Stimulated activated naive CD8-positive, alpha-beta T cell treated with anti-CD3 and anti-CD28 coated beads, Interleukin-15, amount 100 ng/mL, for 72 hours (primary cell): Measurements from ENCODE around the gene IL22.

ENCODE experiments used
- ATAC-seq: fragments of 150-1000 bp; cut with Tn5 transposase; 2 replicates; pipeline ENCODE4 v1.10.0; 2021; ENCODE audit warnings: mild to moderate bottlenecking, moderate library complexity
- DNase-seq, 2 donors: peaks; one replicate each; pipeline ENCODE4 v3.0.0; 2021 to 2022
- H3K27ac Mint-ChIP-seq, 2 donors: one replicate each; pipeline ENCODE4 v1.8.0; 2022; ENCODE audit warnings: mild to moderate bottlenecking in 2 of 2, mixed read lengths in 2 of 2, moderate library complexity in 2 of 2
- H3K27me3 Mint-ChIP-seq: one replicate; pipeline ENCODE4 v1.8.0; 2022; ENCODE audit warnings: mixed read lengths
- H3K4me1 Mint-ChIP-seq: one replicate; pipeline ENCODE4 v1.8.0; 2022; ENCODE audit warnings: mild to moderate bottlenecking, mixed read lengths
- H3K4me3 Mint-ChIP-seq, 2 donors: one replicate each; pipeline ENCODE4 v1.8.0; 2022; ENCODE audit warnings: mild to moderate bottlenecking in 2 of 2, mixed read lengths in 2 of 2, moderate library complexity in 1 of 2
- H3K9me3 Mint-ChIP-seq, 2 donors: one replicate each; pipeline ENCODE4 v1.8.0; 2022; ENCODE audit warnings: mixed read lengths in 2 of 2

IL22 gene, protein sequence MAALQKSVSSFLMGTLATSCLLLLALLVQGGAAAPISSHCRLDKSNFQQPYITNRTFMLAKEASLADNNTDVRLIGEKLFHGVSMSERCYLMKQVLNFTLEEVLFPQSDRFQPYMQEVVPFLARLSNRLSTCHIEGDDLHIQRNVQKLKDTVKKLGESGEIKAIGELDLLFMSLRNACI

GRCh38 chr12:68253504-68253903 is at the start of gene IL22:
TSS of gene IL22 (minus strand) at chr12:68253604. CDS start at chr12:68253448, 156 bp downstream.
- Mint-ChIP-seq H3K27me3 (peaks cover 45% of the 10 kb centered on the region), H3K4me3 (no peak within 1 kb of the TSS), H3K27ac (no peak within 1 kb of the TSS), H3K4me1 (peaks cover 16% of the 10 kb centered on the region), H3K9me3 (peaks cover 0 to 7% of the 10 kb centered on the region in 2 donors)
- DNase-seq = no peak
- no peak for ATAC-seq

GRCh38 chr12:68297929-68298328 is 44.5 kb upstream of the IL22 start:
- no peak overlapping the region for H3K4me3 Mint-ChIP-seq
- DNase-seq = no peak
- no peaks in the 10 kb centered on the region for H3K27me3 Mint-ChIP-seq
- no peak overlapping the region for H3K27ac Mint-ChIP-seq
- no peak for ATAC-seq
- H3K4me1 Mint-ChIP-seq = peaks cover 21% of the 10 kb centered on the region
- peaks cover 16 to 18% of the 10 kb centered on the region in 2 donors for H3K9me3 Mint-ChIP-seq

DNA sequence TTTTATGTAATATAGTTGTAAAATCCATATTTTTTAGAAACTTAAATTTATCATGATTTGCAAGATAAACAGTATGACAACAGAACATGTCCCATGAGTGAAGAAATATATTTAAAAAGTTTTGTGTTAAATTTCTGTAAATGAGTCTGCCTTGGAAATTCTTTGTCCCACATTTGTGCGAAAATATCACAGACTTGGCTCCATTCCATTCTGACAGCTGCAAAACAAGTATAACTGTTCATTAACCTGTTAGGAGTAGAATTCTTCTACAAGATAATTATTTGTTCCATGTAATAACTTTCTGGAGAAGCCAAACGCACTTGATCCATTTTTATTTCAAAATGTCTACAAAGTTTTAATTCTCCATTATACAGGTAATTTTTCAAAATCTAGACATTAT is 40.8 kb upstream of the IL22 start:
- Mint-ChIP-seq H3K27me3 (no peaks in the 10 kb centered on the region), H3K4me3 (no peak overlapping the region), H3K4me1 (peaks cover 41% of the 10 kb centered on the region), H3K27ac (no peak overlapping the region), H3K9me3 (peaks cover 1 to 5% of the 10 kb centered on the region in 2 donors)
- DNase-seq (no peak), ATAC-seq (no peak)

GRCh38 chr12:68293347-68293746 is 39.9 kb upstream of the IL22 start:
- ATAC-seq = peak; percentile 19
- no peak overlapping the region for H3K4me3 Mint-ChIP-seq
- H3K9me3 Mint-ChIP-seq = no peaks in the 10 kb centered on the region
- peaks cover 32% of the 10 kb centered on the region for H3K4me1 Mint-ChIP-seq
- no peak for DNase-seq
- H3K27me3 Mint-ChIP-seq = no peaks in the 10 kb centered on the region
- no peak overlapping the region for H3K27ac Mint-ChIP-seq

DNA sequence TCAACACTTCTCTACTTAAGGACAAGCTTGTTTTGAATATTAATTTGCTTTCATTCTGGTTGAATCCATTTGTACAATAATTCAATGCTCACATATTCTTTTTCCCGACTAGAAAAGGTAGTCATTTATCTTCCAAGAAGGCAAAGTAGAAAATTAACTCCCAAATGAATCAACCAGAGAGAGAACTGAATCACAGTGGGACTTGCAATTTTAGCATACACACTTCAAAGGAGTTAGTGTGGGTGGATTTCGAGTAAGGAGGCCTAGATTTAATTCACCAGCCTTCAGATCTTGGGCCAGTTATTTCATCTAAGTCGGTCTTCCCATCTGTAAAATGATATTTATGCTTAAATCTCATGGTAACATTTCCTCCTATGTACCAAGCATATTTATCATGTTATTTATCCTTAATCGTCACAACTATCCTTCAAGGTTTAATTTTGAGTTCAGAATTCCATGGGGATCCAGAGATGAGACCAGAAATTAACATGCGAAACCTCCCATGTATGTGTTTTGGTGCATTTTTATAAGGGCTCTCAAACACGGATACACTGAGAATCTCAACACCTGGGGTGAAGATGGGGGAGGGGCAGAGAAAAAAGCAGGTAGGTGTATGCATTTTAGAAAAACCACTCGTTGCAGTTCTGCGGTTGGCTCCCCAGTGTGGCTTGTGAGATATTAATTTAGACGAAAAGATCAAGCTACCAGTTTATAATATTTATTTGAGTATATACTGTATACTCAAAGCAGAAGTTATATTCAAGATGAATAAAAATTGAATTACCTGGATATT is 38.9 kb upstream of the IL22 start:
- Mint-ChIP-seq H3K27me3 (no peaks in the 10 kb centered on the region), H3K27ac (no peak overlapping the region), H3K4me1 (peaks cover 32% of the 10 kb centered on the region), H3K4me3 (no peak overlapping the region), H3K9me3 (no peaks in the 10 kb centered on the region)
- ATAC-seq = peak; percentile 21
- no peak for DNase-seq

DNA sequence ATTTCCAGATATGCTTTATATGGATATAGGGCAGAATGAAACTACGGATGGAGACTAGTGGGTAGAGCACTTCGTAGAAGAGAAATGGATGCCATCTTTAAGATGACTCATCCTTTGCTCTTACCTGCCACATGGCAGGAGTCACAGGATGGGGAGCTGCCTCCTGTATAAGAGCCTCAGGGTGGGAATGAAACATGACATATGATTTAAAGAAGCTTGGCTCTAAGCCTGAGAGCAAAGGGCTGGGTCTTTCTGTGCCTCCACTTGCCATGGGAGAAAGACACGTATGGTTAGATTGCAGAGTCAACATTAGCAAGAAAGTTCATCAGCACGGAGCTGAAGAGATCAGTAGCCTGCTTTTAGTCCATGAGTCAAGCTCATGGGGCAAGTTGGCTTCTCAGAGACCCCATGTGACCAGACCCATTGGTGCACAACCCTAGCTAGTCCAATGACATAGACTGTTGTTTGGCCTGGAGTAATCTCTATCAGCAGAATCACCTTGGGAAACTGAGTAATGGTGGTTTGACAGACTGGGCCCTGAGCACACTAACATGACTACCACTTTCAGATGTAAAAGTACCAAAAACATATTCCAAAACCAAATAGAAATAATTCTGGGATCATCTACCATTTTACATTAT is 38.1 kb upstream of the IL22 start:
- Mint-ChIP-seq H3K27me3 (no peaks in the 10 kb centered on the region), H3K4me1 (peaks cover 38% of the 10 kb centered on the region), H3K4me3 (peak overlapping the region in 1 of 2 donors; percentile 2), H3K27ac (no peak overlapping the region), H3K9me3 (no peaks in the 10 kb centered on the region)
- DNase-seq (no peak), ATAC-seq (no peak)

DNA sequence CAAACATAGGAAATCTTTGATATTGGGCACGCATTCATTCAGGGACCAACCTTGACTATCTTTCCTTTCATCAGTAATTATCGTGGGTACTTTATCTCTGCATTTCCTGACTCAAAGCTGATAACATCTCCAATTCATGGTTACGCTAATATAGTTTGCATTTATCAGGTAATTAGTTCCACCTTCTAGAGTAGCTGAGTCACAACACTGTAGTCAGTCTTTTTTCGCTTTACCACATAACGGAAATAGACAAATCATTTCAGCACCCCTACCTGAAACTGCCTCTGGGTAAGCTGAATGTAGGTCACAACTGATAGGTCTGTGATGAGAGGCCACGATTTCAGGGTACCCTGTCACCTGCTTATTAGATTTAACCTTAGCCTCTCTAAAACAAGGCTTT is 36.7 kb upstream of the IL22 start:
- Mint-ChIP-seq H3K4me3 (peak overlapping the region in 1 of 2 donors; percentile 33), H3K27me3 (no peaks in the 10 kb centered on the region), H3K27ac (no peak overlapping the region), H3K9me3 (no peaks in the 10 kb centered on the region), H3K4me1 (peaks cover 38% of the 10 kb centered on the region)
- peak; percentile 99 for ATAC-seq
- DNase-seq = peak in 1 of 2 donors; percentile 60

GRCh38 chr12:68287106-68287505 is 33.7 kb upstream of the IL22 start:
- DNase-seq (no peak), ATAC-seq (no peak)
- no peak overlapping the region for H3K4me3 Mint-ChIP-seq
- no peaks in the 10 kb centered on the region for H3K27me3 Mint-ChIP-seq
- H3K27ac Mint-ChIP-seq = no peak overlapping the region
- no peaks in the 10 kb centered on the region for H3K9me3 Mint-ChIP-seq
- peaks cover 39% of the 10 kb centered on the region for H3K4me1 Mint-ChIP-seq

DNA sequence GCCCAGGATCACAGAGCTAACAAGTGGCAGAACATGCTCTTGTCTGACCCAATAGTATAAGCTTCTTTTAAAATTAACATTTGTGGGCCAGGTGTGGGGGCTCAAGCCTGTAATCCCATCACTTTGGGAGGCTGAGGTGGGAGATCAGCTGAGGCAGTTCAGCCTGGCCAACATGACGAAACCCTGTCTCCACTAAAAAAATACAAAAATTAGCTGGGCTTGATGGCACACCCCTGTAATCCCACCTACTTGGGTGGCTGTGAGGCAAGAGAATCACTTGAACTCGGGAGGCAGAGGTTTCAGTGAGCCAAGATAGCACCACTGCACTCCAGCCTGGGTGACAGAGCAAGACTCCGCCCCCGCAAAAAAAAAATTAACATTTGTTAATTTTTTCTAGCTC is 33.0 kb upstream of the IL22 start:
- H3K4me1 Mint-ChIP-seq = peaks cover 39% of the 10 kb centered on the region
- no peak for ATAC-seq

DNA sequence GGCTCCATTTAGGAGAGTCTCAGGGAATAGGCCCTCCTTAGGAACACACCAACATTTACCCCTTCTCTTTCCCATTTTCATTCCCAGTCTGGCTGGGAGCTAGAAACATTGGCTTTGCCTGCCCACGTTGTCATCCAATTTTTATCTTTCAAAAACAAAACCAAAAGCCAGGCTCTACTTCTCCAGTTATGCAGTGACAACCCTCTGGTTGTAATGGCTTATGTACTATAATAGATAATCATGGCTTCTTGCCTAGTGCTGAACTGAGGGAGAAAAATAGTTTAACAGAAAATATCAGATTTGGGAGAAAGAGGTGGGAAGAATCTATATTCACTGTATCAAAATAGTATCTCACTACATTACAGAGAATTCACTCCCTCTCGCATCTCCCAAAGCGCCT is 32.1 kb upstream of the IL22 start:
- no peak overlapping the region for H3K27ac Mint-ChIP-seq
- no peak for DNase-seq
- peaks cover 39% of the 10 kb centered on the region for H3K4me1 Mint-ChIP-seq
- no peaks in the 10 kb centered on the region for H3K9me3 Mint-ChIP-seq
- no peaks in the 10 kb centered on the region for H3K27me3 Mint-ChIP-seq
- no peak for ATAC-seq
- no peak overlapping the region for H3K4me3 Mint-ChIP-seq

More for the DNA sequence above, 33.0 kb upstream of the IL22 start:
- no peak overlapping the region for H3K4me3 Mint-ChIP-seq
- no peak for DNase-seq
- no peaks in the 10 kb centered on the region for H3K9me3 Mint-ChIP-seq
- H3K27ac Mint-ChIP-seq = no peak overlapping the region
- no peaks in the 10 kb centered on the region for H3K27me3 Mint-ChIP-seq

- no peak for DNase-seq
- ATAC-seq = peak; percentile 64
- peak overlapping the region in 1 of 2 donors; percentile 17 for H3K4me3 Mint-ChIP-seq
- peaks cover 60% of the 10 kb centered on the region for H3K4me1 Mint-ChIP-seq
- no peaks in the 10 kb centered on the region for H3K27me3 Mint-ChIP-seq
- H3K9me3 Mint-ChIP-seq = no peaks in the 10 kb centered on the region
- H3K27ac Mint-ChIP-seq = peak overlapping the region in 1 of 2 donors; percentile 50
Measured at GRCh38 chr12:68281322-68282077, 28.1 kb upstream of the IL22 start.

- Mint-ChIP-seq H3K4me3 (no peak overlapping the region), H3K9me3 (no peaks in the 10 kb centered on the region), H3K27me3 (no peaks in the 10 kb centered on the region), H3K27ac (peak overlapping the region in 1 of 2 donors; percentile 3), H3K4me1 (peaks cover 67% of the 10 kb centered on the region)
- ATAC-seq (no peak), DNase-seq (no peak)
Measured at GRCh38 chr12:68280240-68280639, 26.8 kb upstream of the IL22 start.

DNA sequence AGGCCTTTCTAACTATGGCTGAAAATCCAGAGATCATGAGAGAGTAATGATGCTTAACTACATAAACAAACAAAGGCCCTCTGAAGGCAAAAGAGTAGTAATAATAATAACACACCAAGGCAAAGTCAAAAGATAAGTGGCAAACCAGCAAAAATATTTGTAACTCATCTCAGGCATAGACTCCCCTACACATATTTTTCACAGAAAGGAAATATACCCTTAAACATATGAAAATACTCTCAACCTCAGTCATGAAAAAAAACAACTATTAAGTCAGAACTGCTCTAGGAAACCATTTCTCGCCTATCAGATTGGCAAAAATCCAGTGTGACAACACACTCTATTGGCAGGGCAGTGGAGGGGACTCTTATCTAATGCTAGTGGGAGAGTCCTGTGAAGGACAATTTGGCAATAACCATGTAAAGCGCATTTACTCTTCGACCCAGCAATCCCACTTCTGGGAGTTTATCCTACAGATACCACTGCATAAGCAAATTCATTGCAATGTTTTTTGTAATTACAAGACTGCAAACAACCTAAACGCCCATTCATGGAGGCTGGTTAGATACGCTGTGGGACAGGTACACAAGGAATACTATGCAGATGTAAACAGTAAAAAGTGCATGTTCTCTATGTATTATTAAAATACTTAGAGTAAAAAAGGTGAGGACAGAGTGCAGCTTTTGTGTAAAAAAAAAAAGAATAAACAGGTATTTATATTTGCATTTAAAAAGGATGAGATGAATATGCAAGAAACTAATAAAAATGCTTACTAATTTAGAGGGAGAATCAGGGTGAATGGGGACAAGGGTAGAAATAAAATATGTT is 26.0 kb upstream of the IL22 start:
- no peak overlapping the region for H3K4me3 Mint-ChIP-seq
- peak; percentile 34 for ATAC-seq

DNA sequence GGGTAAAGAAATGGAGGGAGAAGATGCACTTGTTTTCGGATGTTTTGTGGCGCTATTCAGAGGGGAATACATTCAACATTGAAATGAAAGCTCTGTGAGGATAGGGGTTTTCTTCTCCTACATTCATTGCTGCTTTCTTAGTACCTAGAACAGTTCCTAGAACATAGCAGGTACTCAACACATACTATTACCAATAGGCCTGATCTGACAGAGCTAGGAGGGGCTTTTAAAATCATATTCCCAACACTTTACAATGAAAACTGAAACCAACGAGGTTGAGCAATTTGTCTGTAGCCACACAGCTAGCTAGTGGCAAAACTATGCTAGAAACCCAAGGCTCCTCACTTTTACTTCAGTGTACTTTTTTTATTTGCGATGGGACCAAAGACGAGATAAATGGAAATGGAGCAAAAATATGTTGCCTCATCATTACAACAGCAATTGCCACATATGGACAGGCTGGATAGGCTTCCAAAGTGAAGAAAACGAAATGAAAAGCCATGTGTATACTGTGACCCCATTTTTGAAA is 23.1 kb upstream of the IL22 start:
- DNase-seq (no peak), ATAC-seq (peak; percentile 51)
- peak overlapping the region; percentile 0 to 11 for H3K27ac Mint-ChIP-seq
- H3K9me3 Mint-ChIP-seq = no peaks in the 10 kb centered on the region
- peaks cover 55% of the 10 kb centered on the region for H3K4me1 Mint-ChIP-seq
- H3K27me3 Mint-ChIP-seq = no peaks in the 10 kb centered on the region
- peak overlapping the region in 1 of 2 donors; percentile 4 for H3K4me3 Mint-ChIP-seq

More for the DNA sequence above, 26.0 kb upstream of the IL22 start:
- H3K9me3 Mint-ChIP-seq = no peaks in the 10 kb centered on the region
- no peaks in the 10 kb centered on the region for H3K27me3 Mint-ChIP-seq
- H3K27ac Mint-ChIP-seq = peak overlapping the region in 1 of 2 donors; percentile 82
- DNase-seq = no peak
- H3K4me1 Mint-ChIP-seq = peaks cover 67% of the 10 kb centered on the region
